Measurements from ENCODE around the gene AIG1.
"Not testable (repeated sequence)": the region's sequence is repeated elsewhere in the genome, so short reads cannot be mapped to it uniquely, and the experiment has no call there.

AIG1 gene

GRCh38 chr6:143325379-143326140 lies 264.9 kb downstream of the AIG1 start:
- no peak for DNase-seq (ENCODE audit: low read depth in 2 of 2)

- no peak for DNase-seq (ENCODE audit: low read depth in 2 of 2)
Measured at GRCh38 chr6:143328876-143329275, 268.2 kb downstream of the AIG1 start.

DNA sequence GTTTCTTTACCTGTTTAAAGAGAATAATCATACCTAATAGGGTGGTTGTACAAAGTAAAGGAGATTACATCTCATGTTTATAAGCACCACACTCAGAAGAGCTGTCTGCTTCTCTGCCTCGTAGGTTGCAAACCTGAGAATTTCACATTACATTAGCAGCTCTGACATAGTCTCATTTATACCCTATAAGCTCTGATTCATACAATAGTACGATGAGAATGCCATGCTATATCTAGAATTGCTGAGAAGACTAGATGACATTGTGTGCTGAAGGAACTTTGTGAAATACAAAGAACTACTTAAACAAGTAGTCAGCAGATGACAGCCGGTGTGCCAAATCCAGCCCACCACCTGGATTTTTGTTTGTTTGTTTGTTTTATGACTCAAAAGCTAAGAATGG lies 268.6 kb downstream of the AIG1 start:
- DNase-seq (ENCODE audit: low read depth in 2 of 2): no peak

GRCh38 chr6:143331362-143331761 lies 270.7 kb downstream of the AIG1 start:
- DNase-seq (ENCODE audit: low read depth in 2 of 2): no peak

DNA sequence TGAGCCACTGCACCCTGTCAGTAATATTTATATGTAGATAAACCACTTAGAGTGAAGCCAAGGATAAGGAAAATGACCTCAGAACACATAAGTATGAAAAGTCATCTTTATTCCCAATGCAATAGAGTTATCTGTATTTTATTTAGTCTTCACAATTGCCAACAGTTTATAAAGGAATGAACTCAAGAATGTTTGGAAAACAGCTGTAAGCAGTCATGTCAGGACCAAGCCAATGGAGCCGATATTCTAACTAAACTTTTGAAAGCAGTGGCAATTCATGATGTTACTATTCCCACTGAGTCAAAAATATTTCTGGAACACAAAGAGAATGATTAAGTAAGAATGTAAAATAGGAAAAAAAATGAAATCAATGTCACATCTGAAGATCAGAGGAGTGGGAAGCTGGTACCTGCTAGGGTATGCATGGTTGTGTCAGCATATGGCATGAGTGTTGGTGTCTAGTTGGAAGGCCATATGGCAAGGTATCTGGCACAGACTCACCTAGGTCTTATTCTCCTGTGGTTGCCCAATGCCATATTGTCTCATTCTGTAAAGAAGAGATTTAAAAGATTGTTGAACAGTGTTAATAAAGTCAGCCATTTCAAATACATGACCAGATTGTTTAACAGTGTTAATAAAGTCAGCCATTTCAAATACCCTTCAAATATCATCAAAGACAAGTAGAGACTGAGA lies 271.6 kb downstream of the AIG1 start:
- no peak for DNase-seq (ENCODE audit: low read depth in 2 of 2)

- no peak for DNase-seq (ENCODE audit: low read depth in 2 of 2)
Measured at GRCh38 chr6:143333081-143333480, 272.4 kb downstream of the AIG1 start.

DNA sequence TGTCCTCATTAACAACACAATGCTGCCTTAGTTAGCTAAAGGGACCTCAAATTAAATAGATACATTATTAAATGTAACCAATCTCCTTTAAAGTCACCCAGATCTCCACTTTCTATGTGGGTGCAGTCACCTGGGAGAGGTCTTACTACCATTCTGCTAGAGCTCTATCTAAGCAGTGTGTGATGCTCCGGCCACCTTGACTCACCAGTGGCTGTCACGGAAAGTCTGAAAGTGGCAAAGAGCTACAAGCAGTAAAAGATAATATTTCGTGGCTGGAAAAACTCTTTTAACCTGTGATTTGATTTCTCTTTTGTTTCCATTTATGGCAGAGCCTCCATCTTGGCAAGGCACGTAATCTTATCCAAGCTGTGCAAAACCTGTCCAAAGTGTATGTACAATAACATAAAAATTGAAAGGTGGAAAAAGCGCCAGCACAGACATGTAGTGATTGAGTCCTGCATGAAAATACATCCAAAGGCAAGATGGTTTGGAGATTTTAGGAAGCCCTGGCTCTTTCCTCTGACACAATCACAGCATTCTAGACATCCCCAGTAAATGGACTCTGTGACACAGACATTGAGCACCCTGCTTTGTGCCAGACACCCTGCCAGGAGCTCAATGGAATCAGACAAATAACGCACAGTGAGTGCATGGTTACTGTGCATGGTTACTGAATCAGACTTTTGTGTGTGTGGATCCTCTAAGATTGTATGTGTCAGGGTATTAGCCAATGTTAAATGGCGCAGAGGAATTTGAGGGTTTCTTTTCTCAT lies 273.2 kb downstream of the AIG1 start:
- no peak for DNase-seq (ENCODE audit: low read depth in 2 of 2)

GRCh38 chr6:143335865-143336264 lies 275.2 kb downstream of the AIG1 start:
- no peak for DNase-seq (ENCODE audit: low read depth in 2 of 2)

GRCh38 chr6:143336446-143337152 lies 275.9 kb downstream of the AIG1 start:
- DNase-seq (ENCODE audit: low read depth in 2 of 2): no peak

- DNase-seq (ENCODE audit: low read depth in 2 of 2): peak; percentile 25 to 64
Measured at GRCh38 chr6:143337201-143337949, 276.7 kb downstream of the AIG1 start.

DNA sequence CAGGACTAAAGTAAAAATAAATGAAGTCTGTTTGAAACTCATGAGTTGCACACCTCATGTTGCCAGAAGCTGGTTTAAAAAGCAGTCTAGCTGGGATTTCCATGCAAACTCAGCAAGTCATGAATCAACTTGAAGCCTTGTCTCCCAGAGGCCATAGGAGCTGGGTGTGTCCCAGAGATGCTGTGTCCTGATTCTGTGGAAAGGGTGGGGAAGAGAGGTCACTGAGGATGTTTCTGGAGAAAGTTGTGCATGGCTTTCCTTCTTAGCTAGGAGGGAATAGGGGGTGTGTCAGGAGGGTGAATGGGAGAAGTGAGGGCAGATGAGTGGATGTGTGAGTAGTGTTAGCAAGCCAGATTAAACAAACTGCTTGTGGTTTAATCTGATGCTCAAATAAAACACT lies 278.5 kb downstream of the AIG1 start:
- no peak for DNase-seq (ENCODE audit: low read depth in 2 of 2)

DNA sequence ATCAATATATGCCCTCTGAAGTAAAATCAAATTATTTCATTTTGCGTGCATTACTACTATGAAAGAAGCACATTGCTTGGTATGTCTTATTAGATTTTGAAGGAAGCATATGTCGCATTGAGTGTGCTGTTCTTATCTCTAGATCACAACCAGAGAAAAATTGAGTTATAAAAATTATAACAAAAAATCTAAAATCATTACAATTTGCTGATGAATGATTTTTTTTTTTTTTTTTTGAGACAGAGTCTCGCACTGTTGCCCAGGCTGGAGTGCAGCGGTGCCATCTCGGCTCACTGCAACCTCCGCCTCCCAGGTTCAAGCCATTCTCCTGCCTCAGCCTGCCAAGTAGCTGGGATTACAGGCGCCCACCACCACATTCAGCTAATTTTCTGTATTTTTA lies 284.8 kb downstream of the AIG1 start:
- DNase-seq (ENCODE audit: low read depth in 2 of 2): not testable (repeated sequence)

- no peak for DNase-seq (ENCODE audit: low read depth in 2 of 2)
Measured at GRCh38 chr6:143346004-143346403, 285.3 kb downstream of the AIG1 start.

DNA sequence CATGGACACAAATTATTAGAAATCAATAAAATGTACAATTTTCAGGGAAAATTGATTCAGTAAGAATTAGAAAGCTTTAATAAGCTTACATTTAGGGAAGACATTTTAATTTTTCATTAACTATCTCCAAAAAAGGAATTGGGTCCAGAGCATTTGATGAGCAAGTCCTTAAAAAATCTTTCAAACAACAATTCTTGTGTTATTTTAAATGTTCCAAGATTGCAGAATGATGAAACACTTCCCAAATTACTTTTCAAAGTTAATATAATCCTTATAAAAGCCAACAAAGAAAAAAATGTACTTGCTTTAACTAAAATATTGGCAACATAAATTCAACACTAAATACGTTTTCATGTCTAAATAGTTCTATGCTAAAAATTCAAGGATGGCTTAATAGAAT lies 287.8 kb downstream of the AIG1 start:
- no peak for DNase-seq (ENCODE audit: low read depth in 2 of 2)

DNA sequence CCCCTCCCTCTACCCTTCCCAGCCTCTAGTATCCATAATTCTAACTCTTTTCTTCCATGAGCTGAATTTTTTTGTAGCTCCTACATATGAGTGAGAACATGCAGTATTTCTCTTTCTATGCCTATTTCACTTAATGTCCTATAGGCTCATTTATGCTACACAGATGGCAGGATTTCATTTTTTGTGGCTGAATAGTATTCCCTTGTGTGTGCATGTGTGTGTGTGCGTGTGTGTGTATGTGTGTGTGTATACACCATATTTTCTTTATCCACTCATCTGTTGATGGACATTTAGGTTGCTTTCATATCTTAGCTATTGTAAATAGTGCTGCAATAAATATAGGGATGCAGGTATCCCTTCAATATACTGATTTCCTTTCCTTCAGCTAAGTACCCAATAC lies 288.8 kb downstream of the AIG1 start:
- no peak for DNase-seq (ENCODE audit: low read depth in 2 of 2)

DNA sequence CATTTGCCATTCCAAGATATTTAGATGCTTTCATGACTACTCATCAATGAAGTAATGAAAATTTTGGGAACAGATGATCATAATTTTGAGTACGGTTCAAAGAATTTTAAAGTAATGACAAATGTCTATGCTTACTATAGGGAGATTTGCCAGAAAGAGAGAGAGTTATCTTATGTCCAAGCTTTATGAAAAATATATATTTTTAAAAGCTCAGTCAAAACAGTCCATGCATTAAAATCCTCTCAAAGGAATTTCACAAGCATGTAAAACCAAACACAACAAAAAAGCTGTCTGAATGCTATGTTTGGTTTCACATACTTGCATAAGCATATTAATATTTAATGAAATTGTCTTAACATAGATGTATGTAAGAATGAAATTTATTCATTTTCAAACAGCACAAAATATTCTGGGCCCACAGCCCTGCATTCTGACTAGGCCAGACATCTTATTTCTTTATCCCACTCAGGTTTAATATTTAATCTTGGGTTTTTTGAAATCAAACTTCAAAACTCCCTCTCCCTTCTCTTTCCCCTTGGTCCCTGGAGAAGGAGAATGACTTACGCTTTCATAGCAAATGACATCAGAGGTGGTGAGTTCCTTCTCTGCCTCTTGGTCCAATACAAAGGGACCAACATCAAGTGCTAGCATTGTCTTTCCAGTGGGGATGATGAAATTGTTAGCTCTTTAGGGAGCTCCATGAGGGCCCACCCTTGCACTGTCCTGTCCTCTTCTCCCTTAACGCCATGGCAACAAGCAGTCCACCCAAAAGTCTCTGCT lies 295.6 kb downstream of the AIG1 start:
- DNase-seq (ENCODE audit: low read depth in 2 of 2): no peak

DNA sequence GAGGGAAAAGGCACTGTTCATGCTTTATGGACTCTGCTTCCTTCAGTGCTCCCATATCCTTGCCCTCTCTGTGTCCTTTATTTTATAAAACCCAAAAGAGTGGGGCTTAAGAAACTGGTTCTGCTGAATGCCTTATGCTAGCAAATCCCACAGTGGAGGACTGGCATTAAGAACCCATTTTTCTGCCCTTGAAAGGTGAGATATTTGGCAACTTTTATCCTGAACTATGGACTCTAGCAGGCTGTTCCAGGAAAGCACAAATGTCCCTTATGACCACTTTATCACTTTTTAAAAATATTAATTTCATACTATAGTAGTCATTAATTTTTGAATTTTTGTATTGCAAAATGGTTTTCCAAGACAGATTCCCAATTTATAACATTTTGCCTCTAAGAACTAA lies 296.5 kb downstream of the AIG1 start:
- DNase-seq (ENCODE audit: low read depth in 2 of 2): no peak

DNA sequence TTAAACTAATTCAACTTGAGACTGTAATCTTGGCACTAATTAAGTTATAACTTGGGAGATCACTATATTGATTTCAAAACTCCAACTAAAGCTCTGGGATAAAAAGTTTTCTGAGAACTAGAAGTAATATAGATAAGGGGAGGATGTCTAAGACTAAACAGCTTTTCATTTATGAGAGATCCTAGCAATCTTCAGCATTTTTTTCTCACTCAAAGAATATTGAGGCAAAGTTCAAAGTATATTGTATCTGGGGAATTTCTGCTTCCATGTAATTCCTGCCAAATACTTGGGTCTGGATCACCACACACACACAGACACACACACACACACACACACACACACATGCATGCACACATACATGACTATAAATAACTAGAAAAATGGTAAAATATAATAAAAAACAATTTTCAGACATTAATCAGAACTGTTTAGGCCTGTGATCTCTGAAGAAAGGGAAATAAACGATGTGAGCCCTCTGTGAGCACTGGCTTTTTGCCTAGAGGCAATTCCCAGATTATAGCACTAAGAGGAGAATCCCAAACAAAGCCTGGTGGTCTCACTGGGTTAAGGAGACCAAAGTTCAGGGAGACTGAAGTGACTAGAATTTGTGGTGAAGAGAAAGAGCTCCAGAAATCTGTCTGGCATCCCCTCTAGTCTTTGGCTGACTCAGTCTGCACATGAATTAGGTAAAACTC lies 297.0 kb downstream of the AIG1 start:
- DNase-seq (ENCODE audit: low read depth in 2 of 2): no peak

DNA sequence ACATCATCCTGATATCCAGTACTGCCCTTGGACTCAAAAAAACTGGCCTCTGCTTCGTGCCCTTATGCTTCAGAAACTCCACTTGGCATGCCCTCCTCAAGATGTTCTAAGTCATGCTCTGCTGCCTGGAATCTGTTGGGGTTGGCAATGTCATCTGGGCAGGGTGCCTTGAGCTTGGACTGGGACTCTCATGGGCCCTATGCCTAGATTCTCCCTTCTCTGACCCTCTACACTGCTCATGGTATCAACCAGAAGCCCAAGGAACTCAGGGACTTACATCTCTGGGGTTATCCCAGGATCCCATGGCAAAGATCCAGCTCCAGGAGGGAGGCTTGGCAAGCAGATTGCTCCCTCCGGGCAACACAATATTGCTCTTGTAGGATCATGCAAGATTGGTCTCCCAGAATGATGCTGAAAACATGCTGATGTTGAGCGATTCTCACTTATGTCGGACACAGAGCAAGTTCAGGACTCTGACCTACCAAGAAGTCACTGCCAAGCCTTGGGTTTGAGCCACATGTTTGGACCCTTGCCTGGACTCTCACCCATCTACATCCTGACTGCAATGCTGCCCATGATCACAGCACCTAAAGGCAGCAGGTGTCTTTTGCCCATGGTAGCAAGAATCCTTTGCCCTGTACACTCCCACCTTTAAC lies 301.0 kb downstream of the AIG1 start:
- no peak for DNase-seq (ENCODE audit: low read depth in 2 of 2)

Measured in stimulated activated CD4-positive, alpha-beta T cell treated with anti-CD3 and anti-CD28 coated beads, Interleukin-15, amount 100 ng/mL, for 48 hours (primary cell).